HCT116 (cell line): ENCODE results near the gene PRR5L. TPM values are rescaled to one million over a fixed set of nuclear protein-coding genes. Genes with fewer than 3 reads are reported as not detected.

Source experiments
- ATAC-seq: fragments of 200-7000 bp; cut with Tn5 transposase; 2 replicates; pipeline ENCODE4 v1.9.1; 2020; ENCODE audit warnings: mild to moderate bottlenecking, moderate library complexity
- BruUV-seq: library from RNA; stranded (reverse); fragments of 400-500 nt; replicated peaks from 2 replicates; lab custom pipeline; 2021; lab: Mats Ljungman, UMichigan
- CTCF ChIA-PET: fragments of 300-600 bp; sonication (Branson Sonifier 250); formaldehyde crosslinking; loops from one replicate; lab custom pipeline; 2021; ENCODE audit warnings: antibody characterized with exemption; lab: Charles Lee
- POLR2A ChIA-PET: fragments of 300-600, 350-600 bp; sonication (Branson Sonifier 250); formaldehyde crosslinking; loops from one replicate; lab custom pipeline; 2021; ENCODE audit warnings: antibody characterized with exemption; lab: Charles Lee
- RAD21 ChIA-PET, 2 experiments: fragments of 300-600 bp; sonication (Branson Sonifier 250); formaldehyde crosslinking; loops; one replicate each; lab custom pipeline; 2023; ENCODE audit warnings: low total read pairs in 2 of 2; ENCODE audit not compliant: uncharacterized antibody in 2 of 2, unreplicated experiment in 2 of 2, low non-redundant PET in 1 of 2; lab: Charles Lee
- DNase-seq: peaks from one replicate; pipeline ENCODE4 v3.0.0-alpha.2; 2010; ENCODE audit warnings: low read depth, low spot score
- H2AFZ ChIP-seq: fragments of 200-600 bp; shearing (Covaris generic), sonication (generic); 2 replicates; pipeline ENCODE4 v1.6.1; 2017; ENCODE audit warnings: low read depth, mixed run types, mixed read lengths, antibody characterized with exemption, low read length; ENCODE audit not compliant: poor library complexity, severe bottlenecking
- H3K27ac ChIP-seq: 2 replicates; pipeline ENCODE4 v1.5.1; 2012; ENCODE audit warnings: low read depth, low read length
- H3K27me3 ChIP-seq: fragments of 200-600 bp; sonication (generic); 2 replicates; pipeline ENCODE4 v1.6.1; 2016; ENCODE audit warnings: mixed run types, low read length, mixed read lengths; ENCODE audit not compliant: insufficient read depth
- H3K36me3 ChIP-seq, 2 experiments: fragments of 200-500 bp in 1 of 2; fragments of 200-600 bp in 1 of 2; sonication (Bioruptor generic) in 1 of 2; sonication (generic) in 1 of 2; 2 replicates each; pipeline versions ENCODE4 v1.5.1 to v1.6.1; 2014 to 2016; ENCODE audit warnings: low read length in 2 of 2, inconsistent platforms in 1 of 2, mixed read lengths in 1 of 2, mixed run types in 1 of 2; ENCODE audit not compliant: insufficient read depth in 2 of 2, control insufficient read depth in 1 of 2
- H3K4me1 ChIP-seq, 2 experiments: fragments of 200-600 bp in 1 of 2; sonication (generic) in 1 of 2; 2 replicates each; pipeline versions ENCODE4 v1.5.1 to v1.6.1; 2012 to 2017; ENCODE audit warnings: low read length in 2 of 2, inconsistent platforms in 1 of 2, mild to moderate bottlenecking in 1 of 2, mixed read lengths in 1 of 2, mixed run types in 1 of 2, moderate library complexity in 1 of 2; ENCODE audit not compliant: insufficient read depth in 2 of 2, control insufficient read depth in 1 of 2
- H3K4me2 ChIP-seq: fragments of 200-600 bp; sonication (generic); 2 replicates; pipeline ENCODE4 v1.6.1; 2017; ENCODE audit warnings: mixed run types, low read length, mixed read lengths
- H3K4me3 ChIP-seq, 2 experiments: fragments of 200-600 bp in 1 of 2; sonication (generic) in 1 of 2; replicated peaks in 1 of 2; 2 replicates each; pipeline ENCODE4 v1.5.1; 2011 to 2016; ENCODE audit warnings: low read length in 2 of 2, control low read depth in 1 of 2, low read depth in 1 of 2, mild to moderate bottlenecking in 1 of 2, mixed read lengths in 1 of 2, mixed run types in 1 of 2
- H3K79me2 ChIP-seq: fragments of 200-600 bp; sonication (generic); 2 replicates; pipeline ENCODE4 v1.6.1; 2017; ENCODE audit warnings: mild to moderate bottlenecking, mixed run types, low read length, moderate library complexity, mixed read lengths; ENCODE audit not compliant: insufficient read depth
- H3K9ac ChIP-seq: fragments of 200-600 bp; sonication (generic); 2 replicates; pipeline ENCODE4 v1.6.1; 2016; ENCODE audit warnings: low read length, mixed read lengths
- H3K9me2 ChIP-seq: fragments of 200-600 bp; sonication (generic), shearing (Covaris generic); 2 replicates; pipeline ENCODE4 v1.6.1; 2017; ENCODE audit warnings: mixed run types, mild to moderate bottlenecking, moderate library complexity; ENCODE audit not compliant: insufficient read depth
- H3K9me3 ChIP-seq, 2 experiments: fragments of 200-500 bp in 1 of 2; fragments of 200-600 bp in 1 of 2; sonication (Bioruptor generic) in 1 of 2; sonication (generic) in 1 of 2; 2 replicates each; pipeline ENCODE4 v1.6.1; 2014 to 2017; ENCODE audit warnings: low read length in 2 of 2, mixed read lengths in 2 of 2, inconsistent platforms in 1 of 2, low read depth in 1 of 2, mild to moderate bottlenecking in 1 of 2, mixed run types in 1 of 2, moderate library complexity in 1 of 2; ENCODE audit not compliant: control insufficient read depth in 1 of 2, insufficient read depth in 1 of 2
- H4K20me1 ChIP-seq: fragments of 200-600 bp; sonication (generic), shearing (Covaris generic); 2 replicates; pipeline ENCODE4 v1.6.1; 2017; ENCODE audit warnings: mixed run types, mild to moderate bottlenecking, moderate library complexity; ENCODE audit not compliant: insufficient read depth
- CBX3 ChIP-seq: IDR thresholded peaks from 2 replicates; pipeline ENCODE4 v1.6.1; 2012; ENCODE audit warnings: low read depth
- ELF1 ChIP-seq: IDR thresholded peaks from 2 replicates; pipeline ENCODE4 v1.6.1; 2012; ENCODE audit warnings: low read depth, borderline replicate concordance
- FOSL1 ChIP-seq: IDR thresholded peaks from 2 replicates; pipeline ENCODE4 v1.6.1; 2012; ENCODE audit warnings: low read depth
- RAD21 ChIP-seq: IDR thresholded peaks from 2 replicates; pipeline ENCODE4 v1.6.1; 2012; ENCODE audit warnings: low read depth, mild to moderate bottlenecking
- SIN3A ChIP-seq: IDR thresholded peaks from 2 replicates; pipeline ENCODE4 v1.6.1; 2012; ENCODE audit warnings: low read depth
- SP1 ChIP-seq: IDR thresholded peaks from 2 replicates; pipeline ENCODE4 v1.6.1; 2012; ENCODE audit warnings: low read depth
- SRF ChIP-seq: IDR thresholded peaks from 2 replicates; pipeline ENCODE4 v1.6.1; 2012; ENCODE audit warnings: low read depth
- ZNF274 ChIP-seq: fragments of 200-500 bp; sonication (Bioruptor generic); IDR thresholded peaks from 2 replicates; pipeline ENCODE4 v1.6.1; 2014; ENCODE audit warnings: mild to moderate bottlenecking, low read depth, low read length, inconsistent platforms
- intact Hi-C: fragments of 100-400 bp; cut with micrococcal nuclease; formaldehyde crosslinking; loops from 2 replicates; pipeline ENCODE4 v1.10.0; 2022
- total RNA-seq: library from RNA; stranded (reverse); gene quantifications from one replicate; pipeline ENCODE4 v1.2.1, GENCODE V29; 2021; ENCODE audit not compliant: unreplicated experiment
- TF ChIP-seq, protein P1 (sequence below): IDR thresholded peaks from 2 replicates; pipeline ENCODE4 v1.6.1; 2011; ENCODE audit warnings: mild to moderate bottlenecking, low read length, moderate library complexity; ENCODE audit not compliant: insufficient replicate concordance; ENCODE audit errors: extremely low read depth
- TF ChIP-seq, protein P2 (sequence below): IDR thresholded peaks from 2 replicates; pipeline ENCODE4 v1.6.1; 2012

The PRR5L gene
- total RNA-seq, 1 experiment from 2014 or later: 0.47 TPM

DNA sequence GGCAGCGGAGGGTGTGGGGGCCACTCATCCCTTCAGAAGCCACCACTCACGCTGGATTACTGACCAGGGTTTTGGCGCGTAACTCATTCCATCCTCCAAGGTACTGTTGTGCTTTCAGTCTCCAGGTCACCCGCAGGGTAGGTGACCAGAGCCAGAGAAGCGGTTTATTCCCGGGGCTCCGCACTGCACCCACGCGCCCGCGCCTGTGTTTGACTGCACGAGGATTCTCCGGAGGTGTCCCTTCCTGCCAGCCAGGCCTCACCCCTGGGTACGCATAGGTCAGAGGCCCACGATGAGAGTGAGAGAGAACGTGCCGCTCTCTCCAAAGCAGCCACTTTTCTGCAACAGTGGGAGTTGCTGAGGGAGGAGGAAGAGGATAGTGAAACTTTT, 158.5 kb downstream of the PRR5L start:
- no peaks in the 10 kb centered on the region for H3K9me3 ChIP-seq
- TF ChIP-seq FOSL1 (no peak), CBX3 (no peak), ELF1 (no peak), SP1 (no peak), SIN3A (no peak), RAD21 (no peak), SRF (no peak), ZNF274 (no peak)
- TF ChIP-seq, protein P1, sequence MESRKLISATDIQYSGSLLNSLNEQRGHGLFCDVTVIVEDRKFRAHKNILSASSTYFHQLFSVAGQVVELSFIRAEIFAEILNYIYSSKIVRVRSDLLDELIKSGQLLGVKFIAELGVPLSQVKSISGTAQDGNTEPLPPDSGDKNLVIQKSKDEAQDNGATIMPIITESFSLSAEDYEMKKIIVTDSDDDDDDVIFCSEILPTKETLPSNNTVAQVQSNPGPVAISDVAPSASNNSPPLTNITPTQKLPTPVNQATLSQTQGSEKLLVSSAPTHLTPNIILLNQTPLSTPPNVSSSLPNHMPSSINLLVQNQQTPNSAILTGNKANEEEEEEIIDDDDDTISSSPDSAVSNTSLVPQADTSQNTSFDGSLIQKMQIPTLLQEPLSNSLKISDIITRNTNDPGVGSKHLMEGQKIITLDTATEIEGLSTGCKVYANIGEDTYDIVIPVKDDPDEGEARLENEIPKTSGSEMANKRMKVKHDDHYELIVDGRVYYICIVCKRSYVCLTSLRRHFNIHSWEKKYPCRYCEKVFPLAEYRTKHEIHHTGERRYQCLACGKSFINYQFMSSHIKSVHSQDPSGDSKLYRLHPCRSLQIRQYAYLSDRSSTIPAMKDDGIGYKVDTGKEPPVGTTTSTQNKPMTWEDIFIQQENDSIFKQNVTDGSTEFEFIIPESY: no peak
- TF ChIP-seq, protein P2, sequence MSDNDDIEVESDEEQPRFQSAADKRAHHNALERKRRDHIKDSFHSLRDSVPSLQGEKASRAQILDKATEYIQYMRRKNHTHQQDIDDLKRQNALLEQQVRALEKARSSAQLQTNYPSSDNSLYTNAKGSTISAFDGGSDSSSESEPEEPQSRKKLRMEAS: no peak

More for the DNA sequence above, 158.5 kb downstream of the PRR5L start:
- Histone ChIP-seq H3K27me3 (peaks cover 2% of the 10 kb centered on the region; the same call in 1 of the 2 replicates), H3K36me3 (no peaks in the 10 kb centered on the region), H3K27ac (no peak overlapping the region), H2AFZ (no peak overlapping the region), H3K9me2 (no peaks in the 10 kb centered on the region), H3K4me1 (peaks cover 2 to 11% of the 10 kb centered on the region in 2 experiments; a peak in 1 of 4 replicates), H3K4me3 (no peak overlapping the region), H3K4me2 (no peak overlapping the region), H3K9ac (no peak overlapping the region), H3K79me2 (no peaks in the 10 kb centered on the region), H4K20me1 (no peaks in the 10 kb centered on the region)
- CTCF ChIA-PET: no interaction called here
- POLR2A ChIA-PET: no interaction called here
- no peak for DNase-seq
- ATAC-seq: no peak
- BruUV-seq: no TSS peak
- RAD21 ChIA-PET: no interaction called here
- intact Hi-C loops: no loop called here
